Trophoblast cell (in vitro differentiated cells and primary cell): ENCODE data around the gene NDP.

Source experiments
- DNase-seq, 2 donors: peaks; one replicate each; pipeline ENCODE4 v3.0.0-alpha.2; 2016
- H2AFZ ChIP-seq: 2 replicates; pipeline ENCODE4 v1.6.1; 2013; ENCODE audit warnings: low read length, moderate library complexity, mild to moderate bottlenecking; ENCODE audit not compliant: insufficient read depth, poor library complexity
- H2AK5ac ChIP-seq: 2 replicates; pipeline ENCODE4 v1.6.1; 2013; ENCODE audit warnings: mild to moderate bottlenecking, low read length
- H2BK120ac ChIP-seq: 2 replicates; pipeline ENCODE4 v1.6.1; 2013; ENCODE audit warnings: low read length, mild to moderate bottlenecking, moderate library complexity; ENCODE audit not compliant: insufficient read depth, poor library complexity
- H2BK12ac ChIP-seq: 2 replicates; pipeline ENCODE4 v1.6.1; 2013; ENCODE audit warnings: mild to moderate bottlenecking, low read length, moderate library complexity
- H2BK5ac ChIP-seq: 2 replicates; pipeline ENCODE4 v1.6.1; 2013; ENCODE audit warnings: low read length, low read depth, moderate library complexity, mild to moderate bottlenecking; ENCODE audit not compliant: poor library complexity
- H3K14ac ChIP-seq: 2 replicates; pipeline ENCODE4 v1.6.1; 2013; ENCODE audit warnings: mild to moderate bottlenecking, low read length
- H3K18ac ChIP-seq: 2 replicates; pipeline ENCODE4 v1.6.1; 2013; ENCODE audit warnings: mild to moderate bottlenecking, low read length
- H3K23ac ChIP-seq: 2 replicates; pipeline ENCODE4 v1.6.1; 2013; ENCODE audit warnings: low read length
- H3K27ac ChIP-seq: 2 replicates; pipeline ENCODE4 v1.5.1; 2013; ENCODE audit warnings: low read depth, mild to moderate bottlenecking, inconsistent platforms, low read length, moderate library complexity
- H3K27me3 ChIP-seq: 2 replicates; pipeline ENCODE4 v1.6.1; 2013; ENCODE audit warnings: inconsistent platforms, mild to moderate bottlenecking, low read length, moderate library complexity; ENCODE audit not compliant: insufficient read depth
- H3K36me3 ChIP-seq, 2 experiments: 1 replicate in 1 of 2; 2 replicates in 1 of 2; pipeline ENCODE4 v1.6.1; 2013; ENCODE audit warnings: low read length in 2 of 2, mild to moderate bottlenecking in 2 of 2, moderate library complexity in 1 of 2; ENCODE audit not compliant: insufficient read depth in 2 of 2, control insufficient read depth in 1 of 2
- H3K4ac ChIP-seq: 2 replicates; pipeline ENCODE4 v1.6.1; 2013; ENCODE audit warnings: low read depth, mild to moderate bottlenecking, low read length, moderate library complexity
- H3K4me1 ChIP-seq, 2 experiments: 1 replicate in 1 of 2; 2 replicates in 1 of 2; pipeline ENCODE4 v1.6.1; 2013; ENCODE audit warnings: low read length in 2 of 2, mild to moderate bottlenecking in 2 of 2, moderate library complexity in 1 of 2; ENCODE audit not compliant: insufficient read depth in 2 of 2, control insufficient read depth in 1 of 2
- H3K4me2 ChIP-seq: 2 replicates; pipeline ENCODE4 v1.6.1; 2013; ENCODE audit warnings: inconsistent platforms, mild to moderate bottlenecking, low read length, moderate library complexity
- H3K4me3 ChIP-seq: 2 replicates; pipeline ENCODE4 v1.5.1; 2013; ENCODE audit warnings: mild to moderate bottlenecking, low read depth, low read length, inconsistent platforms
- H3K79me1 ChIP-seq: one replicate; pipeline ENCODE4 v1.6.1; 2013; ENCODE audit warnings: low read length
- H3K79me2 ChIP-seq: 2 replicates; pipeline ENCODE4 v1.6.1; 2013; ENCODE audit warnings: low read length, mild to moderate bottlenecking; ENCODE audit not compliant: control insufficient read depth, insufficient read depth, poor library complexity
- H3K9ac ChIP-seq: 2 replicates; pipeline ENCODE4 v1.6.1; 2013; ENCODE audit warnings: mild to moderate bottlenecking, low read length
- H3K9me3 ChIP-seq: 2 replicates; pipeline ENCODE4 v1.6.1; 2013; ENCODE audit warnings: low read depth, mild to moderate bottlenecking, control low read depth, inconsistent platforms, low read length; ENCODE audit not compliant: insufficient read depth
- H4K12ac ChIP-seq: 2 replicates; pipeline ENCODE4 v1.6.1; 2013; ENCODE audit warnings: low read depth, mild to moderate bottlenecking, low read length, moderate library complexity
- H4K8ac ChIP-seq: 2 replicates; pipeline ENCODE4 v1.6.1; 2013; ENCODE audit warnings: low read depth, mild to moderate bottlenecking, low read length, moderate library complexity
- H4K91ac ChIP-seq: one replicate; pipeline ENCODE4 v1.6.1; 2013; ENCODE audit warnings: low read depth, mild to moderate bottlenecking, low read length, moderate library complexity
- WGBS: extraction: QIAGEN DNeasy Blood & Tissue Kit; methylation state at CpG from one replicate; pipeline ENCODE4 v1.1.7; 2013; ENCODE audit warnings: missing lambda C conversion rate; ENCODE audit not compliant: insufficient read length, insufficient coverage; ENCODE audit errors: extremely low coverage; 5-methylcytosine and 5-hydroxymethylcytosine counted together

The NDP gene

GRCh38 chrX:43961699-43962098 lies 11.5 kb downstream of the NDP start:
- Histone ChIP-seq H3K18ac (no peak overlapping the region), H3K4ac (no peak overlapping the region), H3K27me3 (no peaks in the 10 kb centered on the region), H2BK12ac (no peak overlapping the region), H3K23ac (no peak overlapping the region), H3K14ac (no peak overlapping the region), H4K8ac (no peak overlapping the region), H2AK5ac (no peak overlapping the region), H2BK120ac (no peak overlapping the region), H3K36me3 (no peaks in the 10 kb centered on the region), H3K4me1 (no peaks in the 10 kb centered on the region), H3K9ac (no peak overlapping the region), H4K91ac (no peak overlapping the region), H3K9me3 (no peaks in the 10 kb centered on the region), H2BK5ac (no peak overlapping the region), H3K79me2 (no peaks in the 10 kb centered on the region), H3K27ac (no peak overlapping the region), H2AFZ (no peak overlapping the region), H4K12ac (no peak overlapping the region), H3K79me1 (no peaks in the 10 kb centered on the region), H3K4me2 (no peak overlapping the region), H3K4me3 (no peak overlapping the region)
- no CpG with 5 or more reads among the region's 2 CpGs for WGBS
- peak in 1 of 2 donors; percentile 17 for DNase-seq

- Histone ChIP-seq H3K14ac (no peak overlapping the region), H4K12ac (no peak overlapping the region), H3K27me3 (no peaks in the 10 kb centered on the region), H3K4me3 (no peak overlapping the region), H3K79me2 (no peaks in the 10 kb centered on the region), H3K9me3 (no peaks in the 10 kb centered on the region), H3K27ac (no peak overlapping the region), H3K79me1 (no peaks in the 10 kb centered on the region), H3K36me3 (no peaks in the 10 kb centered on the region), H2AK5ac (no peak overlapping the region), H3K4me2 (no peak overlapping the region), H2BK5ac (no peak overlapping the region), H2BK120ac (no peak overlapping the region), H2BK12ac (no peak overlapping the region), H4K8ac (no peak overlapping the region), H3K18ac (no peak overlapping the region), H4K91ac (no peak overlapping the region), H3K4ac (no peak overlapping the region), H3K4me1 (no peaks in the 10 kb centered on the region), H2AFZ (no peak overlapping the region), H3K23ac (no peak overlapping the region), H3K9ac (no peak overlapping the region)
- DNase-seq: peak; percentile 38 to 88
- WGBS: no CpG with 5 or more reads among the region's 6 CpGs
These were observed 14.7 kb downstream of the NDP start for GRCh38 chrX:43958529-43958928.

GRCh38 chrX:43956034-43956433 lies 17.2 kb downstream of the NDP start:
- Histone ChIP-seq H3K27ac (no peak overlapping the region), H2BK120ac (no peak overlapping the region), H3K23ac (no peak overlapping the region), H3K9ac (no peak overlapping the region), H3K4me2 (no peak overlapping the region), H3K27me3 (no peaks in the 10 kb centered on the region), H4K91ac (no peak overlapping the region), H2BK12ac (no peak overlapping the region), H3K18ac (no peak overlapping the region), H3K4me3 (no peak overlapping the region), H2BK5ac (no peak overlapping the region), H2AK5ac (no peak overlapping the region), H3K4ac (no peak overlapping the region), H3K79me2 (no peaks in the 10 kb centered on the region), H3K36me3 (no peaks in the 10 kb centered on the region), H3K9me3 (no peaks in the 10 kb centered on the region), H2AFZ (no peak overlapping the region), H3K14ac (no peak overlapping the region), H3K4me1 (no peaks in the 10 kb centered on the region), H4K8ac (no peak overlapping the region), H4K12ac (no peak overlapping the region), H3K79me1 (no peaks in the 10 kb centered on the region)
- DNase-seq: no peak

- H3K4ac ChIP-seq: no peak overlapping the region
- no peaks in the 10 kb centered on the region for H3K79me2 ChIP-seq
- no peak overlapping the region for H3K9ac ChIP-seq
- H3K14ac ChIP-seq: no peak overlapping the region
- no peak overlapping the region for H3K4me3 ChIP-seq
- H3K27me3 ChIP-seq: no peaks in the 10 kb centered on the region
- H2BK120ac ChIP-seq: no peak overlapping the region
- no peaks in the 10 kb centered on the region for H3K9me3 ChIP-seq
- no peak overlapping the region for H4K12ac ChIP-seq
- H4K91ac ChIP-seq: no peak overlapping the region
- no peak overlapping the region for H3K4me2 ChIP-seq
- H3K79me1 ChIP-seq: no peaks in the 10 kb centered on the region
- H3K27ac ChIP-seq: no peak overlapping the region
- H2BK12ac ChIP-seq: no peak overlapping the region
- H2AK5ac ChIP-seq: no peak overlapping the region
- no peak overlapping the region for H4K8ac ChIP-seq
- H2AFZ ChIP-seq: no peak overlapping the region
- H3K36me3 ChIP-seq: no peaks in the 10 kb centered on the region
- peaks cover 0 to 2% of the 10 kb centered on the region in 2 experiments for H3K4me1 ChIP-seq
- DNase-seq: peak; percentile 8 to 57
- no peak overlapping the region for H2BK5ac ChIP-seq
- H3K23ac ChIP-seq: no peak overlapping the region
- H3K18ac ChIP-seq: no peak overlapping the region
- WGBS: no CpG with 5 or more reads among the region's 3 CpGs
These were observed 20.0 kb downstream of the NDP start for GRCh38 chrX:43953218-43953617.
